Measurements from ENCODE around the gene MKNK1.

MKNK1 gene

GRCh38 chr1:46615088-46615487 is 11.0 kb upstream of the MKNK1 start:
- Histone ChIP-seq H3K27ac (ENCODE audit: low read depth, low read length) (no peak overlapping the region), H3K4me3 (ENCODE audit: insufficient read depth, low read length, poor library complexity, severe bottlenecking) (no peak overlapping the region), H3K4me2 (ENCODE audit: low read depth, low read length, poor library complexity, severe bottlenecking) (no peak overlapping the region), H3K36me3 (ENCODE audit: low read length) (no peaks in the 10 kb centered on the region), H3K79me2 (ENCODE audit: insufficient read depth, low read length) (no peaks in the 10 kb centered on the region), H3K27me3 (ENCODE audit: low read length) (no peaks in the 10 kb centered on the region), H3K9ac (ENCODE audit: low read length) (no peak overlapping the region), H3K9me3 (ENCODE audit: insufficient read depth, low read length) (no peaks in the 10 kb centered on the region), H4K20me1 (ENCODE audit: low read depth, low read length) (no peaks in the 10 kb centered on the region), H3K9me2 (replicated peaks; ENCODE audit: insufficient read depth, low read length) (no peaks in the 10 kb centered on the region), H3F3A (ENCODE audit: insufficient read depth) (no peaks in the 10 kb centered on the region), H2AFZ (ENCODE audit: low read depth, low read length, severe bottlenecking) (no peak overlapping the region)
- TF ChIP-seq, protein P1, sequence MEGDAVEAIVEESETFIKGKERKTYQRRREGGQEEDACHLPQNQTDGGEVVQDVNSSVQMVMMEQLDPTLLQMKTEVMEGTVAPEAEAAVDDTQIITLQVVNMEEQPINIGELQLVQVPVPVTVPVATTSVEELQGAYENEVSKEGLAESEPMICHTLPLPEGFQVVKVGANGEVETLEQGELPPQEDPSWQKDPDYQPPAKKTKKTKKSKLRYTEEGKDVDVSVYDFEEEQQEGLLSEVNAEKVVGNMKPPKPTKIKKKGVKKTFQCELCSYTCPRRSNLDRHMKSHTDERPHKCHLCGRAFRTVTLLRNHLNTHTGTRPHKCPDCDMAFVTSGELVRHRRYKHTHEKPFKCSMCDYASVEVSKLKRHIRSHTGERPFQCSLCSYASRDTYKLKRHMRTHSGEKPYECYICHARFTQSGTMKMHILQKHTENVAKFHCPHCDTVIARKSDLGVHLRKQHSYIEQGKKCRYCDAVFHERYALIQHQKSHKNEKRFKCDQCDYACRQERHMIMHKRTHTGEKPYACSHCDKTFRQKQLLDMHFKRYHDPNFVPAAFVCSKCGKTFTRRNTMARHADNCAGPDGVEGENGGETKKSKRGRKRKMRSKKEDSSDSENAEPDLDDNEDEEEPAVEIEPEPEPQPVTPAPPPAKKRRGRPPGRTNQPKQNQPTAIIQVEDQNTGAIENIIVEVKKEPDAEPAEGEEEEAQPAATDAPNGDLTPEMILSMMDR (IDR thresholded peaks at IDR 0.05; ENCODE audit: insufficient read depth, low read length, poor library complexity, severe bottlenecking) = no peak

DNA sequence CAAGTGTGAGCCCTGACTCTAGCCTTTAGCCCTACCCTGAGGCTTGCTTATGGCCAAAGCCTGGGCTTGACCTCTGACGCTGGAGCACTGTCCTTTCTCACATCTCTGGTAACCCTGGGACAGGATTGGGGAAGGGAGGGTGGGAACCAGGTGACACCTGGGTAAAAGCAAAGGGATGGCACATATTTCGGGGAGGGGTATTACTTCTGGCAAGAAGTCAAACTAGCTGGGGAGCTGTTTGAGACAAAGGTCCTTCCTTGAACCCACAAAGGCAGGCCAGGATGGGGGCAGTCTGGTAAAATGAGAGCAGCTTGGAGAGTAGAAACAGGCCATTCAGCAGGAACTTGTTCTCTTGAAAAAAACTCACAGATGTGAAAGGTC is 10.5 kb upstream of the MKNK1 start:
- Histone ChIP-seq H3K4me3 (ENCODE audit: insufficient read depth, low read length, poor library complexity, severe bottlenecking) (no peak overlapping the region), H3K36me3 (ENCODE audit: low read length) (no peaks in the 10 kb centered on the region), H3K9me3 (ENCODE audit: insufficient read depth, low read length) (no peaks in the 10 kb centered on the region), H2AFZ (ENCODE audit: low read depth, low read length, severe bottlenecking) (no peak overlapping the region), H4K20me1 (ENCODE audit: low read depth, low read length) (no peaks in the 10 kb centered on the region), H3K27me3 (ENCODE audit: low read length) (no peaks in the 10 kb centered on the region), H3K9me2 (replicated peaks; ENCODE audit: insufficient read depth, low read length) (no peaks in the 10 kb centered on the region), H3K79me2 (ENCODE audit: insufficient read depth, low read length) (no peaks in the 10 kb centered on the region), H3K9ac (ENCODE audit: low read length) (no peak overlapping the region), H3F3A (ENCODE audit: insufficient read depth) (no peaks in the 10 kb centered on the region), H3K27ac (ENCODE audit: low read depth, low read length) (no peak overlapping the region), H3K4me2 (ENCODE audit: low read depth, low read length, poor library complexity, severe bottlenecking) (no peak overlapping the region)
- TF ChIP-seq EZH2phosphoT487 (conservative IDR thresholded peaks at IDR 0.05; ENCODE audit: low read length) = no peak
- TF ChIP-seq, protein P1 (IDR thresholded peaks at IDR 0.05; ENCODE audit: insufficient read depth, low read length, poor library complexity, severe bottlenecking) = no peak

DNA sequence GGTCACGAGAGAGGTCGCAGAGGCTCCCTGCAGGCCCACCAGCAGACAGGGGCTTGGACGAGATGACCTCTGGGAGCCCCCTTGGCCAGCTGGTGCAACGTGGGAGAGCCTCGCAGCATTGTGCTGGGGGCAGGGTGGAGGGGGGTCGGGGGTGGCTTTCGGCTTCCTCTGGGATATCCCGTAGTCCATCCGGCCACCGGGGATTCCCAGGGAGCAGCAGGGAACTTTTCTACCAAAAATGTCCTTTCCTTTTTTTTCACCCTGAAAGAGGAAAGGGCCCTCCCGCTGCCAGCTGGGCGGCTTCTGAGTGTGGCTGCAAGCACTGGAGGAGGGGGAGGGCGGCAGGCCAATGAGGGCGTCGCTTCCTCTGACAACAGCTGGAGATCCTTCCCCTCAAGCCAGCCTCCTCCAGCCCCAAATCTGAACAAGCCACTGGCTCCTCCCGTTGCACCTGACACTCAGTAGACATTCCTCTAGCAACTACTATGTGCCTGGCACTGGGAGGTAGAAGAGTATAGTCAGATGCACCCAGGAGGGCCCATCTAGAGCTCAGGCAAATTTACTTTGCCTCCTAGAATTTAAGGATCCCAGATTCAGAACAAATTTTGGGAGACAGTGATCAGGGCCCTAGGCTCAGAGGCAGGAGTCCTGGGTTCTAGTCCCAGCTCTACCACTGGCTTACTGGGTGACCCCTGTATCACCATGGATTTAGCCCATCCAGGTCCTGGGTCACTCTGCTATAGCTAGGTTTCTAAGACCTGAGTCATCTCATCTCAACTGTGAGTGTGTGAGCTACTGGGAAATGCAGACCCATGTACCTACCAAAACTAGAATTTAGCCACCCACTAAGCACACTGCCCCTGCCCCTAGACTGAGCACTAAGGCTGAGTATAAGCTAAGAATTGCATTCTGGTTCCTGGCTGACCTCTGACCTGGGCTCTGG is 9.9 kb upstream of the MKNK1 start:
- H3K4me3 ChIP-seq (ENCODE audit: insufficient read depth, low read length, poor library complexity, severe bottlenecking) = no peak overlapping the region
- H3K79me2 ChIP-seq (ENCODE audit: insufficient read depth, low read length) = no peaks in the 10 kb centered on the region
- no peaks in the 10 kb centered on the region for H3F3A ChIP-seq (ENCODE audit: insufficient read depth)
- no peak overlapping the region for H3K27ac ChIP-seq (ENCODE audit: low read depth, low read length)
- H3K27me3 ChIP-seq (ENCODE audit: low read length) = no peaks in the 10 kb centered on the region
- no peaks in the 10 kb centered on the region for H3K9me2 ChIP-seq (replicated peaks; ENCODE audit: insufficient read depth, low read length)
- no peaks in the 10 kb centered on the region for H3K36me3 ChIP-seq (ENCODE audit: low read length)
- no peak overlapping the region for H3K9ac ChIP-seq (ENCODE audit: low read length)
- TF ChIP-seq, protein P1 (IDR thresholded peaks at IDR 0.05; ENCODE audit: insufficient read depth, low read length, poor library complexity, severe bottlenecking) = no peak
- no peak for TF ChIP-seq EZH2phosphoT487 (conservative IDR thresholded peaks at IDR 0.05; ENCODE audit: low read length)
- H3K4me2 ChIP-seq (ENCODE audit: low read depth, low read length, poor library complexity, severe bottlenecking) = no peak overlapping the region
- H3K9me3 ChIP-seq (ENCODE audit: insufficient read depth, low read length) = no peaks in the 10 kb centered on the region
- no peaks in the 10 kb centered on the region for H4K20me1 ChIP-seq (ENCODE audit: low read depth, low read length)
- no peak overlapping the region for H2AFZ ChIP-seq (ENCODE audit: low read depth, low read length, severe bottlenecking)
